DND-41 (cell line): ENCODE measurements around the gene GTF2B.
A peak's percentile ranks its signal among the peaks of the same experiment; 100 is the strongest.

Experiments
- CTCF ChIP-seq: IDR thresholded peaks from 2 replicates; pipeline ENCODE4 v1.5.1; 2012; ENCODE audit warnings: borderline replicate concordance, low read length, moderate library complexity, mild to moderate bottlenecking; ENCODE audit not compliant: poor library complexity, severe bottlenecking; ENCODE audit errors: extremely low read depth
- EZH2 ChIP-seq: IDR thresholded peaks from 3 replicates; pipeline ENCODE4 v1.6.1; 2012; ENCODE audit warnings: borderline replicate concordance, low read depth, mild to moderate bottlenecking, moderate library complexity, low read length, inconsistent platforms; ENCODE audit not compliant: severe bottlenecking

- TF ChIP-seq CTCF (peak; percentile 80), EZH2 (no peak)
These were observed 44.3 kb upstream of the GTF2B start for GRCh38 chr1:88935522-88936222.
